Lung (tissue), 12 donors: ENCODE measurements around the gene ACTN4. TPM values are rescaled to one million over a fixed set of nuclear protein-coding genes. Genes with fewer than 3 reads are reported as not detected.

ENCODE experiments used
- ATAC-seq: fragments of 200-7000 bp; cut with Tn5 transposase; one replicate; pipeline ENCODE4 v1.9.1; 2020; ENCODE audit warnings: moderate number of reproducible peaks; ENCODE audit not compliant: insufficient read depth, low FRiP score
- DNase-seq, 3 donors: peaks; one replicate each; pipeline ENCODE4 v3.0.0-alpha.2; 2013 to 2017
- H3K27ac ChIP-seq, 2 donors: one replicate each; pipeline ENCODE4 v1.5.1; 2013; ENCODE audit warnings: mild to moderate bottlenecking in 2 of 2, moderate library complexity in 2 of 2, control low read depth in 1 of 2, inconsistent platforms in 1 of 2, low read depth in 1 of 2, low read length in 1 of 2
- H3K27me3 ChIP-seq, 3 donors: one replicate each; pipeline ENCODE4 v1.5.1; 2013; ENCODE audit warnings: low read length in 2 of 3; ENCODE audit not compliant: control insufficient read depth in 3 of 3, insufficient read depth in 3 of 3
- H3K36me3 ChIP-seq, 4 donors: one replicate each; pipeline ENCODE4 v1.5.1; 2013; ENCODE audit warnings: low read length in 4 of 4, mild to moderate bottlenecking in 1 of 4, moderate library complexity in 1 of 4; ENCODE audit not compliant: control insufficient read depth in 4 of 4, insufficient read depth in 4 of 4
- H3K4me1 ChIP-seq, 5 donors: one replicate each; pipeline ENCODE4 v1.5.1; 2013; ENCODE audit warnings: low read length in 5 of 5, mild to moderate bottlenecking in 2 of 5, moderate library complexity in 1 of 5; ENCODE audit not compliant: control insufficient read depth in 5 of 5, insufficient read depth in 5 of 5
- H3K4me3 ChIP-seq: one replicate; pipeline ENCODE4 v1.5.1; 2013; ENCODE audit warnings: mild to moderate bottlenecking, control low read depth, moderate library complexity
- H3K9ac ChIP-seq, 2 donors: one replicate each; pipeline ENCODE4 v1.5.1; 2013; ENCODE audit warnings: low read length in 2 of 2, control low read depth in 1 of 2; ENCODE audit not compliant: insufficient read depth in 1 of 2
- H3K9me3 ChIP-seq, 4 donors: one replicate each; pipeline ENCODE4 v1.5.1; 2013; ENCODE audit warnings: low read length in 3 of 4, mild to moderate bottlenecking in 1 of 4, moderate library complexity in 1 of 4; ENCODE audit not compliant: control insufficient read depth in 4 of 4, insufficient read depth in 3 of 4
- CTCF ChIP-seq: IDR thresholded peaks from 2 replicates; pipeline ENCODE4 v1.5.1; 2012; ENCODE audit warnings: mild to moderate bottlenecking; ENCODE audit errors: control extremely low read depth, extremely low read depth
- WGBS, 2 donors: extraction: QIAGEN DNeasy Blood & Tissue Kit; methylation state at CpG; one replicate each; pipeline ENCODE4 v1.1.7; 2013; 5-methylcytosine and 5-hydroxymethylcytosine counted together
- polyA plus RNA-seq, 2 donors: library from polyadenylated mRNA; stranded (reverse); fragments of 200-250 nt; gene quantifications; one replicate each; pipeline ENCODE4 v1.2.1, GENCODE V29; 2013
- total RNA-seq, 2 donors: library from RNA; depleted of rRNA in 1 of 2; stranded (reverse); fragments of >200 nt in 1 of 2; gene quantifications; one replicate each; pipeline ENCODE4 v1.2.1, GENCODE V29; 2014 to 2021
- donor health status: control.
- donor health status: control.
- donor health status: Bipolar disorder and iron deficiency.
- donor health status: healthy.
- donor health status: DM: yes; HTN: yes; CAD: no.

Gene ACTN4
- total and polyA plus RNA-seq, 4 donors, result 229 to 552 (median 367) TPM

- Histone ChIP-seq H3K27me3 (no peaks in the 10 kb centered on the region), H3K9ac (peak overlapping the region in 1 of 2 donors; percentile 55), H3K4me1 (peaks cover 37 to 73% (median 52%) of the 10 kb centered on the region in 5 donors), H3K36me3 (peaks cover 0 to 5% (median 2%) of the 10 kb centered on the region in 4 donors), H3K27ac (peak overlapping the region; percentile 71 to 99), H3K4me3 (no peak overlapping the region), H3K9me3 (no peaks in the 10 kb centered on the region)
- DNase-seq (peak; percentile 57 to 78 (median 77)), ATAC-seq (no peak)
- TF ChIP-seq CTCF, result no peak
- WGBS, 2 donors, result 28 to 52% methylated on average over 7 of the region's 7 CpGs
Measured at GRCh38 chr19:38653028-38653571, 5.7 kb downstream of the ACTN4 start.

GRCh38 chr19:38654628-38655055 lies 7.2 kb downstream of the ACTN4 start:
- peaks cover 0 to 5% (median 2%) of the 10 kb centered on the region in 4 donors for H3K36me3 ChIP-seq
- H3K27me3 ChIP-seq, result no peaks in the 10 kb centered on the region
- peak in 1 of 3 donors; percentile 45 for DNase-seq
- H3K27ac ChIP-seq, result peak overlapping the region; percentile 79 to 99
- WGBS, 2 donors, result 34 to 51% methylated on average over 6 of the region's 6 CpGs
- peaks cover 38 to 82% (median 64%) of the 10 kb centered on the region in 5 donors for H3K4me1 ChIP-seq
- ATAC-seq, result no peak
- H3K4me3 ChIP-seq, result no peak overlapping the region
- no peak overlapping the region for H3K9ac ChIP-seq
- H3K9me3 ChIP-seq, result no peaks in the 10 kb centered on the region
- TF ChIP-seq CTCF, result no peak

GRCh38 chr19:38655148-38655824 lies 7.8 kb downstream of the ACTN4 start:
- DNase-seq (no peak), ATAC-seq (no peak)
- no peak for TF ChIP-seq CTCF
- peaks cover 0 to 5% (median 2%) of the 10 kb centered on the region in 4 donors for H3K36me3 ChIP-seq
- 48 to 61% methylated on average over 5 of the region's 5 CpGs for WGBS, 2 donors
- peak overlapping the region; percentile 76 to 99 for H3K27ac ChIP-seq
- no peaks in the 10 kb centered on the region for H3K27me3 ChIP-seq
- H3K9me3 ChIP-seq, result no peaks in the 10 kb centered on the region
- H3K4me1 ChIP-seq, result peaks cover 36 to 81% (median 62%) of the 10 kb centered on the region in 5 donors
- peak overlapping the region in 1 of 2 donors; percentile 28 for H3K9ac ChIP-seq
- no peak overlapping the region for H3K4me3 ChIP-seq
